NCI-H524 (cell line): Measurements from ENCODE around the gene ASB18.
"Not testable (repeated sequence)": the region's sequence is repeated elsewhere in the genome, so short reads cannot be mapped to it uniquely, and the experiment has no call there.

Experiments used
- DNase-seq, 2 experiments: peaks; one replicate each; lab custom pipeline; 2025; lab: John Stamatoyannopoulos, UW

Gene ASB18, protein sequence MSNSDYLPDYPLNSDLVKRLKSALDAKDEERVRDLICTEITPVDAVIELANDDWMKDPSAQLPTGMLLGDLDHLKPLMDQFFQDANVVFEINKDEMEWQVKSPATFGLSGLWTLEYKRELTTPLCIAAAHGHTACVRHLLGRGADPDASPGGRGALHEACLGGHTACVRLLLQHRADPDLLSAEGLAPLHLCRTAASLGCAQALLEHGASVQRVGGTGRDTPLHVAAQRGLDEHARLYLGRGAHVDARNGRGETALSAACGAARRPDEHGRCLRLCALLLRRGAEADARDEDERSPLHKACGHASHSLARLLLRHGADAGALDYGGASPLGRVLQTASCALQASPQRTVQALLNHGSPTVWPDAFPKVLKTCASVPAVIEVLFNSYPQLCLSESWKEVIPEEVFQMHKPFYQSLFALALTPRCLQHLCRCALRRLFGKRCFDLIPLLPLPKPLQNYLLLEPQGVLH

DNA sequence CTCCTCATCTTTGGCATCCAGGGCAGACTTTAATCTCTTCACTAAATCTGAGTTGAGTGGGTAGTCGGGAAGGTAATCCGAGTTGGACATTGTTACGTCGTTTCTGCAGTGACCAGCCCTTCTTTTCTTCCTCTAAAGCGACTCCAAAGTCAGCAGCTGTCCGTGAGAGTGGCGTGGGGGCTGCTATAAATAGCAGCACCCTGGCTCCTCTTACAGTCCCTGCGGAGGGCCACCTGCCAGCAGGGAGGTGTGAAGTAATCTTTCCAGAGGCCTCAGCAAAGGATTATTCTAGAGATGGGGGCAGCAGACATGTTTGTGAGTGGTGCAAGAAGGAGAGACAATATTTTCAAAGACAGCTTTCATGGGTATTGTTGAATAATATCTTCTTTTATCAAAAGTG, at the start of gene ASB18:
ASB18 (minus strand) TSS at position 151 of the 400 bp plus-strand sequence; CDS start at position 90, 61 bp downstream.
- peak; percentile 41 to 70 for DNase-seq

DNA sequence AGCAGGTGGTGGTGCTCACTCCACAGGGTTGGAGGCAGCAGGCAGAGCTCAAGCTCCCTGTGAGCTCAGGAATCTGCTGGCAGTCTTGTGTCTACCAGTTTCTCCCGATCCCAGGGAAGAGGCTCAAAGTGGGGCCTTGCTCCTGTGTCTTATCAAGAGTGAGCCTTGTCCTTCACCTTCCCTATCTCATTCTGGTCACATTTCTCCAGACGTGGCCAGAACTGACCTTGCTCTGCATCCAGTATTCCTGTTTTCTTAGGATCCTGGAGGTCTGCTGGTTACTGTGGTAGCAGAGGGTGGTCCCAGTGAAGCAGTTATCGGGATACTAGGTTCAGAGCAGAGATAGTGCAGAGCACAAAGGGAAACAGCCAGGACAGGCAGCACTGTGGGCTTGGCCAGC, 47.1 kb upstream of the ASB18 start:
- DNase-seq, result no peak

DNA sequence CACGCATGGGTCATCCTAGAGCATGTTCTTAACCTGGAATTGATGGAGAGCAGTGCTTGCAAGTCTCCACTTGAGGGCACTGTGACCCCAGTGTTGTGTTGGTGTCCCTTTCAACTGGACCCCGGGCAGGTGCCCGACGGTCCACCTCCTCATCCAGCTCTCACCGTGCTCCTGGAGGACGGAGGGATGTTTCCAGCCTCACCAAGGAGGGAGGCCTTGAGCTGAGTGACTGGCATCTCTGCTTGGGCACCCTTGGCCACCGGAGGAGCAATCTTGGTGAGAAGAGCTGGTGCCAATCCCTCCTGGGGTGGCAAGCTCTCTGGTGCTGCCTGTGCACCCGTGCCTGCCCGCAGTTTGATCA, 45.4 kb upstream of the ASB18 start:
- DNase-seq, result peak; percentile 12 to 61

DNA sequence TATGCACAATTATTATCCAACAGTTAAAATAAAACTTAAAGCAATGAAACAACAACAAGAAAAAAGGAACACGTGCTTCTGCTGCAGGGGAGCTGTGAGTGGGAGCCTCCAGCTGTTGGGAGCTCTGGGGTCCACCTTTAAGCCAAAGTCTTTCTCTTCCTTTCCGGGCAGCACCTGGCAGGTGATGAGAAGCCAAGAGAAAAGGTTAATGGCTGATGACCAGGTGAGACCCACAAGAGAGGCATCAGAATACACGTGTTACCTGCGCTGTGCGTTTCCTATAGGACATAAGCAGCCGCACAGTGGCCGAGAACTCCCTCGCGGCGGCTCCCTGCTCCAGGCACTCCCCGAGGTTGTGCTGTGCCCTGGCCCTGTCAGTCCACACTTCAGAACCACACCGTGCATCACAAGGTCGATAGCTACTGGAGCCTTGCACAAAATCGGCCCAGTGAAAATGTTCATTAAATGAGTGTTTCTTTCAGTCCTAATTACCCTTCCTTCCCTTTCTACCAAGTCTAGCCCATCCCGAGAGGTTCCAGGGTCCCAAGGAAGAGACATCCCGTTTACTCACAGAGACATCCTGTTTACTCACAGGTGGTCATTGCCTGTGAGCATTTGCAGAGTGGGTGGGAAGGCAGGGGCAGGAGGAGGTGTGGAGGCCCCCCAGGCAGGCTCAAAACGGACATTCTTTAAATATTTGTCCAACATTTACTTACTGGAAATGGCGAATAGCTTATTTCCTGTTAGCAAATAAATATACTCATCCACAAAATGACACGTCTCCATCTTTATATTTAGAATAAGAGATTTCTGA, 44.9 kb upstream of the ASB18 start:
- DNase-seq, result no peak

DNA sequence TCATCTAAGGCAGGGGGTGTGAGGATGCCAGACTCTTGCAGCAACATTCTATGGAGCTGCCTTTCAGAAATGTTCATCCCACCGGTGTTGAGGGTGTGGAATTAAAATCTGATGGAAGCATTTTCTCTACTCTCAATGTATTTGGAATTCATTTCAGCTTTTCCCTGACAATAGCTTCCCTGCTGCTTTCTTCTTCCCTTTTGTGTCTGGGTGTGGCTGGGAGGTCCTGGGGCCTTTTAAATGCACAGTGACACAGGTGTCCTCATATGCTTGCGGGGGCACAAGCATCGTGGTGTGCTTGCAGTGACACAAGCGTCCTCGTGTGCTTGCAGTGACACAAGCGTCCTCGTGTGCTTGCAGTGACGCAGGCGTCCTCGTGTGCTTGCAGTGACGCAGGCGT, 43.4 kb upstream of the ASB18 start:
- no peak for DNase-seq

DNA sequence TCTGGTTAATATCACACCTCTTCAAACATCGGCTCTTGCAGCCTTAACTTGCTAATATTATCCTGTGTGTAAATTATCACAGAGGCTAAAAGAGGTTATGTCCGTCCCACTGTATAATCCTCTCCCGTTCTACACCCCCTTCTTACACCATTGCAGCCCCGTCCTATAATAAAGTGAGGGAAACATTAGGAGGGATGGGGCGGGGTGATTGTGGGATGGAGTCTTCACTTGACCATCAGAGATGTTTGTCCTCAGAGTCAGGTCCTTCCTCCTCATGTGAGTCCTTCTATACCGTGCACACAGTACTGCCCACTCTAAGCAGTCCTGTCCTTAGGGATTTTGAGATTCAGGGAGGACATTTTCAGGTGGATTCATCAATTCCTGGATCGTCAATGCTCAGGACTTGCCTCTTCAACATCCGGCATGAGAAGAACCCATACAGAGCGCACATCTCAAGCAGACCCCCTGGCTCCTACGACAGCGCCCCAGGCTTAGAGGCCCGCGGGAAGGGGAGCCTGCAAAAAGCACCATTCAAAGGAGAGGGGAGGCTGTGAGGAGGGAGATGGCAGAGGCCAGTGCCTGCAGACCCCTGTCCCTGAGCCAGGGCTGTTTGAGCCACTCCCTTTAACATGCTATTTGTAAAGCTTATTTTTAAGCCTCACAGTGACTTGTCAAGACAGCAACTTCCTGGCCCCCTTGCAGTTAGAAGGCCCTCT, 42.8 kb upstream of the ASB18 start:
- DNase-seq, result no peak

DNA sequence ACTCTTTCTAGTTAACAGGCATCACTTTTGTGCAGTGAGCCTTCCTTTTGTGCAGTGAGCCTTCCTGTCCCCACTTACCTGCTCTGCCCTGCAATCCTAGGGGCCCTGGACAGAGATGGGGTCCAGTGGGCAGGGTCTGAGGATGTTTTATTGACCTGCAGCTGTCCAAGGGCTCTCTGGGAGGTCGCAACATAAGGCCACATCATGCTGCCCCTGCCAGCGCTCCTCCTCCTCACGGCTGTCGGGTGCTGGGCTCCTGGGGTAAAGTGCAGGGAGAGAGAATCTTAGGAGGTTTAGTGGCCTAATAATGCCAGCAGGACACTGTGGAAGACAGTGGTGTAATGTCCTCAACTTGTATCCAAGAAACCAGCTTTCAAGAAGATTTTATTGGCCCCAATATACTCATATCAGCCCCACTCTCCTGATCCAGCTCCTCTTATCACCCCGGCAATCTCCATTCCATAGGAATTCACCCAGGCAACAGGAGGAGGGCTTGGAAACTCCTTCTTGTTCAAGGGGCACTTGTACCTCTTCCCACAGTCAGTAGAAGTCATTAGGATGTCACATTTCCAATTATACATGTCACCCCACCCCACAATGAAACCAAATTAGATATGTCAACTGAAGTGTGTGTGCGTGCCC, 41.9 kb upstream of the ASB18 start:
- DNase-seq, result no peak

DNA sequence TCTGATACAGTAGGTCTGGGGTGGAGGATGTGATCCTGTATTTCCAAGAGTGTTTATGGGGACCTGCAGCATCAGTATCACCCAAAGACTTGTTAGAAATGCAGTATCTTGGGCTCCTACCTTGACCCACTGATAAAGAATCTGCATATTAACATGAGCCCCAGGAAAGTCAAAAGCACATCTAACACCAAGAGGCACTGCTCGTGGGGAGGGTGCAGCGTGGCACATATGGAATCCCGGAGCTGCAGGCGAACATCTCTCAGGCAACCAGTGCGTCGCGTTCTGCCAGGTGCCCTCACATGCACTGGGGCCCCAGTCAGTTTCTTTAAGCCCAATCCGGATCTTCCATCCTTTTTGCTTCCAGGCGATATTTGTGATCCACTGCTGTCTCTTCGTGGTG, 41.3 kb upstream of the ASB18 start:
- DNase-seq, result no peak

DNA sequence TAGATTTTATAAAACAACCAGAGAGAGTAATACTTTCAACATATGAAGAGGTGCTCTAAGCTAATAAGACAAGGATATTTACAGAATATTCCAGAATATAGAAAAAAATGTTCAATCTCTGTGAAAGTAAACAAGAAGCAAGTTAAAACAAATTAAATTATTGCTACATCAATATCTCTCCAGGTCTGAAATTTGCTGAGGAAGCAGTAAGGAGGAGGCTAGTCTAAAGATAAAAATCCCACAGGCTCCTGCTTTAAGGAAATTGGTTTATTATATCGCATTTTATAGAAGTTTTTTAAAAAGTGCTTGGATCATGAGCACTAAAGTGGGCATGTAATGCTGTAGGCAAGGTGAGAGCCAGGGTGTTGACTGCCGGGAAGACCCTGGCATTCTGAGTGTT, 39.7 kb upstream of the ASB18 start:
- no peak for DNase-seq

DNA sequence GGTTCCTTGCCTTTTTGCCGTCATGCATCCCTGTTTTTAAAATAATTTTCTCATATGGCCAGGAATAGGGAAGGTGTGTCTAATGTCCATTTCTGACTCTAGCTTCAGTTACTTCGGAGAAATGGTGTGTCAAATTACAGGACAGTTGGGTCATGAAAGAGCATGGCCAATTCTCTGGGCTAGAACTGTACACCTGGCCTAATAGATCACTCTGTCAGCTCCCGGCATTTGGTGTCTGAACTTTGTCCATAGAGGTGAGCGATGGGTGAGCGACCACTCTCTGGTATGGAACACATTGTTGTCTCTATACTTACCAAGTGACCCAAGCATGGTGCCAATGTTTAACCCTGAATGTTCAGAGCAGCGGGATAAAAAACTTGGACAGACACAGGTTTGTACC, 38.3 kb upstream of the ASB18 start:
- no peak for DNase-seq

DNA sequence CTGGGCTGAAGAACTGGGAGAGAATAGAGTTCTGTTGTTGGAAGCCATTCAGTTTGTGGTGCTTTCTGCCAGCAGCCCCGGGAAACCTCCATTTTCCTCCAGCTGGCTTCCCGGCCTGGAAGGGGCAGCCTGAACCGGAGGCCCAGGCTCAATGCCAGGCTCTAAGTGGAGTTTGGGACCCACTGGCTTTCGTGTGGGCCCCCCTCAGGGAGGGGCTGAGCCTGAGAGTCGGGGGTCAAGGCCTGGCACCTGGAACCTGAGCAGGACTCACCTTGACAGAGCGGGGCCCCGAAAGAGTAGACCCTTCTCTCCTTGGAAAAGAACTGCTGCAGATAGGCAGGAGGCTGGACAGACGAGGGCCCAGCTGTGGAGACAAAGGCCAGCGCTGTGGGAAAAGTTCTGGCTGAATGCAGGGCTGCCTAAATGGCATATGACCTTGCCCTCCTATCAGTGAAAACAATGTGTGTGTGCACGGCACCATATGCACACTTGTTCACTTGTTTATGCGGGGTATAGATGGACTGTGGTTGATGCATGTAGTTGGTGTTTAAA, 34.8 kb upstream of the ASB18 start:
- no peak for DNase-seq

DNA sequence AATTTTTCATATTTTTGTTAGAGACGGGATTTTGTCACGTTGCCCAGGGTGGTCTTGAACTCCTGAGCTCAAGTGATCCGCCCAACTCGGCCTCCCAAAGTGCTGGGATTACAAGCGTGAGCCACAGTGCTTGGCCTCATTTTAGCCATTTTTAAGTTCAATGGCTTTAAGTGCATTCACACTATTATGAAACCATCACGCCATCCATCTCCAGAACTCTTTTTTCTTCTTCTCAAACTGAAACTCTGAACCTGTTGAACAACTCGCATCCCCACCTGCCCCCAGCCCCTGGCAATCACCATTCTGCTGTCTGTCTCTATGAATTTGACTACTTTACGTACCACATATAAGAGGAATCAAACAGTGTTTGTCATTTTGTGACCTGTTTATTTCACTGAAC, 31.3 kb upstream of the ASB18 start:
- no peak for DNase-seq

DNA sequence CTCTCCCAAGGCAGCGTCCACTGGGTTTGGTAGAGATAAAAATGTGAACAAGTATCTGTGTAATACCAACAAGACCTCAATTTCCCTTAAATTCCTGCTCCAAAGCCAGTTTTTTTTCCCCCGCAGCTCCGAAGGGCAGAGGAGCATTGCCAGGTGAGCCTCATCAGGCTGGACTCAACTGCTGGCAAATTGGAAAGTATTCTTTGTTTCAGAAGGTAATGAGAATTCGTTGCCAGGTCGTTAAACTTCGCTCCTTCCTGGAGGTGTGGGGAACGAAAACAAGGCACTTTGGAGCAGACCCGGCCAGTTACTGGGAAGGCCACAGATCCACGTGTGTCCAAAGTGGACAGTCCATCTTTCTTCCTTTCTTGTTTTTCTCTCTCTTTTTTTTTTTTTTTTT, 30.4 kb upstream of the ASB18 start:
- no peak for DNase-seq

DNA sequence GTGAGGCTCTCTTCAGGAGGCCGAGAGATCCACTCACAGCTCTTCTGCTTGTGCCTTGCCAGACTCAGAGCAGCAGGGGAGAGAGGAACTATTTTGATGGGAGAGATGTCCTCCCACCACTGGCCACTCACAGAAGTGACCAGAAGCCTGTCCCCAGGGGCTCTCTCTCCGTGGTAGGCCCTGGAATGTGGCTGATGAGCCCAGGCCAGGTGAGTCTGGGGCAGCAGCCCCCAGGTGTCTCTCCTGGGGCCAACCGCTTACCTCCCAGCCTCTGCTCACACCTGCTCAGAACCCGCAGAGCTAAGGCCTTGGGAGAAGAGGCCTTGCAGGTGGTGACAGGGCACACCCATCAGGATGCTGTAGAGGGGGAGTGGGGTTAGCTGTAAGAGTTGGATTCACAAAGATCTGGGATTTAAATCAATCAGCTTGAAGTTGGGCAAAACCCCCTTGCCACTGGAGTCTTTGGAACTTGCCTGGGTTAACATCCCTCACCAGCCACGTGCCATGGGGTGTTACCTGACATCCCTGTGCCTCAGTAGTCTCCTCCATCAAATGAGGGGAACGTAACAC, 29.1 kb upstream of the ASB18 start:
- no peak for DNase-seq

DNA sequence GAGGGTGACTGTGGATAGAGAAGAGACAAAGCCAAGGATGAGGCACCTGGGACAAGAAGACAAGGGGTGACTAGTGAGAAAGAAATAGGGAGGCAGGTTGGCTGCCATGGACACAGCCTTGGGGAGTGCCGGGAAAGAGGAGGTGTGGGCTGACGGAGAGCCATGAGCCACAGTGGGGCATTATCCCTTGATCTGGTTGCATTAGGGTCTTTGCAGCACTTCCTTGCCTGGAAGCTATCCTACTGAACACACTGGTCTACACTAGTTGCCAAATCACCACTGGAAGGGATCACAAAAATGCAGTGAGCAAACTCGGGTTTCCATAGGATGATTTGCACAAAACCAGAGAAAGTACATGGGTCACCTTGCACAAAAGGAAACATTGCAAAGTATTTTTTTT, 27.7 kb upstream of the ASB18 start:
- no peak for DNase-seq

DNA sequence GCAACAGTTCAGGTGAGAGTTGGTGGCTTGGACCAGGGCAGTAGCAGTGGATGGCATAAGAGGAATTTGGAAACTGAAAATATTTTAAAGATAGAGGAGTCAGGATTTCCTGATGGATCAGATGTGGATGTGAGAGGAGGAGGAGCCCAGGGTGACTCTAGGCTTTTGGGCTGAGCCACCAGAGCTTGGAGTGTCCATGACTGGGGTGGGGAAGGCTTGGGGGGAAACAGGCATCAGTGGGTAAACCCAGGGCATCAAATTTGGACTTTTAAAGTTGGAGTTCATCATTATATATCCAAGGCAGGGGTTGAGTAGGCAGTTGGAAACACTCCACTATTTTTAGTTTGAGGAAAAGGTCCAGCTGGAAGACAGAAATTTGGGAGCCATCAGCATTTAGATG, 27.3 kb upstream of the ASB18 start:
- DNase-seq, result no peak

DNA sequence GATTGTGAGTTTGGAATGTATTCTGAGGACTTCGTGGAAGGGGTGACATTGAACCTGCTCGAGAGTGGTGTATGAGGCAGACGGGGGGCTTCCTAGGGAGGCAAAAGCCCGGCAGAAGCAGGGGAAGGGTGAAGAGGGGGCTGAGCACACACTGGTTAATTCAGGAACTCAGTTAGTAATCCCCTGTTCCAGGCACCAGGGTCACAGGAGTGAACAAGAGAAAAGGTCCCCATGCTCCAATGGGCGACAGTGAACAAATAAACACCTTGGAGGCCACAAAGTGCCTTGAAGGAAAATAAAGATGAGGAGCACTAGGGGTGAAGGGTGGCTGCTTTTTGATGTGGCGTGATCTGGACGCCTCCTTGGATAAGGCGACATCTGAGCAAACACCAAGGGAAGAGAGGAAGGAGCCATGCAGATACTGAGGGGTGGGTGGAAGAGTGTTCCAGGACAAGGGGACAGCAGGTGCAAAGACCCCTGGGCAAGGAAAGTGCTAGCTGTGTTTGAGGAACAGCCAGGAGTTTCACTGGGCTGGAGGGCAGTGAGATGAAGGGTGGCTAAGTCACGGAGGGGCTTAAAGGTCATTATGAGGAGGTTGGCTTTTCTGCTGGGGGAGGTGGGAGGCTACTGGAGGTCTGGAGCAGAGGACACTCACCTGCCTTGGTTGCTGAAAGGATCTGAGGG, 26.7 kb upstream of the ASB18 start:
- no peak for DNase-seq

DNA sequence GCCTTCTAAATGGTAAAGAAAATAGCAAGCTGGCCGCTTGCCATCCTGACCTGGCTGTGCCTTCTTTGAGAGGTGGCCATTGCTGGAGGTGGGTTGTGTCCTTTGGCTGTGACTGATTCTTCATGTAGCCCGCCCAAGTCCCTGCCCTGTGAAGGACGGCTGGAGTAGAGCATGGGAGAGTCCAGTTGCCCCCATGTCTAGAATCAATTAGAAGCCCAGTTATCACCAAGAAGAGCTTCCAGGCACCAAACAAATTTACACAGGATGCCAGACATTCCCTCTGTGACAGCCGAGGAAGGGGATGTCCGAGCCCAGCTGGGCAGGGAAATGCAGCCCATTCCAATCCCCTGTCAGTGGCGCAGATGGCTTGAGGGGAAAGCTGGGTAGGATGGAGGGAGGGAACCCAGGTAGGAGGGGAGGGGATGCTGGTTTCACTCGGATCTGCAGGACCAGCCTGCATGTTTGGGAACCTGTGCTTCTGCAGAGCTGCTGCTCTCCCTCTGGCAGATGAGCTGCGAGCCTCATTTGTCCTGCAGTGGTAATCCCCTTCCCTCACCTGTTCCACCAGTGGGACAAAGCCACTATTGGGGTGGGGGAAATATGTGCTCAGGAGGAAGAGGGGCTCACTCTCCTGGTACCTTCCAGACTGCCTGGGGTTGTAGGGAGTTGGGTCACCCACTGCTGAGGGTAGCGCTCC, 25.7 kb upstream of the ASB18 start:
- DNase-seq, result no peak

DNA sequence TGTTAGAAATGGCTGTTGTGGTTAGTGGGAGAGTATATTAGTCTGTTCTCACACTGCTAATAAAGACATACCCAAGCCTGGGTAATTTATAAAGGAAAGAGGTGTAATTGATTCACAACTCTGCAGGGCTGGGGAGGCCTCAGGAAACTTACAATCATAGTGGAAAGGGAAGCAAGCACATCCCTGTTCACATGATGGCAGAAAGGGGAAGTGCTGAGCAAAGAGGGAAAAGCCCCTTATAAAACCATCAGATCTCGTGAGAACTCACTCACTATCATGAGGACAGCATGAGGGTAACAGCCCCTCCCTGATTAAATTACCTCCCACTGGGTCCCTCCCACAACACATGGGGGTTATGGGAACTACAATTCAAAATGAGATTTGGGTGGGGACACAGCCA, 24.2 kb upstream of the ASB18 start:
- DNase-seq, result not testable (repeated sequence)

DNA sequence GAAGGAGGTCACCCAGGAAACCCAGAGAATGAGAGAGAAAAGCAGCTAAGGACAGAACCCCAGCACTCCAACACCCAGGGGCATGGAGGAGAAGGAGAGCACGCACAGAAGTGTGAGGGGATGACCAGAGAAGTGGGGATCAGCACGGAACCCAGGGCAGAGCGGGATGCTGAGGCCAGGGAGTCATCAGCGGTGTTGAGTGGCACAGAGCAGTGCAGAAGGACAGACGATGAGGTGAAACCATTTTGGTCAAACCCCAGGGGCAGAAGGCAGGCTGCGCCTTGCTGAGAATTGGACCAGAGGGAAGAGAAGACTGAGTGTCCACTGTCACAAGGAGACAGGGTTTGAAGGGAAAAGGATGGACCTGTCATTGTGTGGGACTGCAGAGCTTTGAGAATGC, 23.4 kb upstream of the ASB18 start:
- DNase-seq, result no peak
